ENCODE data around the gene VAMP2.

Gene VAMP2

GRCh38 chr17:8153525-8153956 lies 9.2 kb downstream of the VAMP2 start:
- Histone ChIP-seq H3K18ac (ENCODE audit: low read length) (no peak overlapping the region), H4K12ac (ENCODE audit: low read depth, low read length) (no peak overlapping the region), H3K36me3 (ENCODE audit: control insufficient read depth in 1 of 2, insufficient read depth in 2 of 2, low read length in 2 of 2) (peaks cover 13 to 17% of the 10 kb centered on the region in 2 experiments), H2BK5ac (ENCODE audit: low read depth, low read length, poor library complexity) (no peak overlapping the region), H3K79me1 (ENCODE audit: low read length) (peaks cover 13% of the 10 kb centered on the region), H2AK5ac (ENCODE audit: low read length) (no peak overlapping the region), H4K8ac (ENCODE audit: low read depth, low read length) (no peak overlapping the region), H3K4me2 (ENCODE audit: low read length) (no peak overlapping the region), H3K4me1 (ENCODE audit: control insufficient read depth in 1 of 2, insufficient read depth in 2 of 2, low read length in 2 of 2) (peaks cover 22 to 32% of the 10 kb centered on the region in 2 experiments), H3K79me2 (ENCODE audit: control insufficient read depth, insufficient read depth, low read length, poor library complexity) (peaks cover 2% of the 10 kb centered on the region), H2BK120ac (ENCODE audit: insufficient read depth, low read length, poor library complexity) (no peak overlapping the region), H3K4me3 (ENCODE audit: low read depth, low read length) (no peak overlapping the region), H3K27me3 (ENCODE audit: insufficient read depth, low read length) (no peaks in the 10 kb centered on the region), H2BK12ac (ENCODE audit: low read length) (no peak overlapping the region), H2AFZ (ENCODE audit: insufficient read depth, low read length, poor library complexity) (no peak overlapping the region), H3K23ac (ENCODE audit: low read length) (no peak overlapping the region), H4K91ac (ENCODE audit: low read depth, low read length) (no peak overlapping the region), H3K9ac (ENCODE audit: low read length) (no peak overlapping the region), H3K14ac (ENCODE audit: low read length) (no peak overlapping the region), H3K9me3 (ENCODE audit: insufficient read depth, low read depth, low read length) (no peaks in the 10 kb centered on the region), H3K27ac (ENCODE audit: low read depth, low read length) (no peak overlapping the region), H3K4ac (ENCODE audit: low read depth, low read length) (no peak overlapping the region)
- WGBS (ENCODE audit: extremely low coverage, insufficient coverage, insufficient read length), result no CpG with 5 or more reads among the region's 13 CpGs
- peak in 1 of 2 donors; percentile 49 for DNase-seq

GRCh38 chr17:8153031-8153451 lies 9.7 kb downstream of the VAMP2 start:
- Histone ChIP-seq H3K4me2 (ENCODE audit: low read length) (no peak overlapping the region), H4K8ac (ENCODE audit: low read depth, low read length) (no peak overlapping the region), H3K9ac (ENCODE audit: low read length) (no peak overlapping the region), H3K4me3 (ENCODE audit: low read depth, low read length) (no peak overlapping the region), H2BK120ac (ENCODE audit: insufficient read depth, low read length, poor library complexity) (no peak overlapping the region), H3K14ac (ENCODE audit: low read length) (no peak overlapping the region), H3K79me1 (ENCODE audit: low read length) (peaks cover 13% of the 10 kb centered on the region), H3K79me2 (ENCODE audit: control insufficient read depth, insufficient read depth, low read length, poor library complexity) (peaks cover 2% of the 10 kb centered on the region), H3K27ac (ENCODE audit: low read depth, low read length) (no peak overlapping the region), H3K23ac (ENCODE audit: low read length) (no peak overlapping the region), H2AFZ (ENCODE audit: insufficient read depth, low read length, poor library complexity) (no peak overlapping the region), H3K27me3 (ENCODE audit: insufficient read depth, low read length) (no peaks in the 10 kb centered on the region), H3K18ac (ENCODE audit: low read length) (no peak overlapping the region), H4K12ac (ENCODE audit: low read depth, low read length) (no peak overlapping the region), H2BK12ac (ENCODE audit: low read length) (no peak overlapping the region), H3K4ac (ENCODE audit: low read depth, low read length) (no peak overlapping the region), H2AK5ac (ENCODE audit: low read length) (no peak overlapping the region), H3K9me3 (ENCODE audit: insufficient read depth, low read depth, low read length) (no peaks in the 10 kb centered on the region), H2BK5ac (ENCODE audit: low read depth, low read length, poor library complexity) (no peak overlapping the region), H4K91ac (ENCODE audit: low read depth, low read length) (no peak overlapping the region), H3K36me3 (ENCODE audit: control insufficient read depth in 1 of 2, insufficient read depth in 2 of 2, low read length in 2 of 2) (peaks cover 18 to 20% of the 10 kb centered on the region in 2 experiments), H3K4me1 (ENCODE audit: control insufficient read depth in 1 of 2, insufficient read depth in 2 of 2, low read length in 2 of 2) (peaks cover 22 to 32% of the 10 kb centered on the region in 2 experiments)
- no peak for DNase-seq
- no CpG with 5 or more reads among the region's 7 CpGs for WGBS (ENCODE audit: extremely low coverage, insufficient coverage, insufficient read length)

- H2AFZ ChIP-seq (ENCODE audit: insufficient read depth, low read length, poor library complexity), result peak within 1 kb of the TSS; percentile 1
- peaks cover 2% of the 10 kb centered on the region for H3K79me2 ChIP-seq (ENCODE audit: control insufficient read depth, insufficient read depth, low read length, poor library complexity)
- H3K27ac ChIP-seq (ENCODE audit: low read depth, low read length), result no peak within 1 kb of the TSS
- peaks cover 22 to 32% of the 10 kb centered on the region in 2 experiments for H3K4me1 ChIP-seq (ENCODE audit: control insufficient read depth in 1 of 2, insufficient read depth in 2 of 2, low read length in 2 of 2)
- peak within 1 kb of the TSS; percentile 11 for H2BK5ac ChIP-seq (ENCODE audit: low read depth, low read length, poor library complexity)
- H3K4me2 ChIP-seq (ENCODE audit: low read length), result peak within 1 kb of the TSS; percentile 89
- H4K91ac ChIP-seq (ENCODE audit: low read depth, low read length), result peak within 1 kb of the TSS; percentile 1
- WGBS (ENCODE audit: extremely low coverage, insufficient coverage, insufficient read length), result no CpG with 5 or more reads among the region's 42 CpGs
- H3K9me3 ChIP-seq (ENCODE audit: insufficient read depth, low read depth, low read length), result no peaks in the 10 kb centered on the region
- peak within 1 kb of the TSS; percentile 63 for H3K18ac ChIP-seq (ENCODE audit: low read length)
- H2BK12ac ChIP-seq (ENCODE audit: low read length), result no peak within 1 kb of the TSS
- H3K27me3 ChIP-seq (ENCODE audit: insufficient read depth, low read length), result no peaks in the 10 kb centered on the region
- peak within 1 kb of the TSS; percentile 43 for H3K14ac ChIP-seq (ENCODE audit: low read length)
- H2AK5ac ChIP-seq (ENCODE audit: low read length), result no peak within 1 kb of the TSS
- H3K4me3 ChIP-seq (ENCODE audit: low read depth, low read length), result peak within 1 kb of the TSS; percentile 79
- peak within 1 kb of the TSS; percentile 33 for H3K9ac ChIP-seq (ENCODE audit: low read length)
- peaks cover 26 to 28% of the 10 kb centered on the region in 2 experiments for H3K36me3 ChIP-seq (ENCODE audit: control insufficient read depth in 1 of 2, insufficient read depth in 2 of 2, low read length in 2 of 2)
- no peak within 1 kb of the TSS for H2BK120ac ChIP-seq (ENCODE audit: insufficient read depth, low read length, poor library complexity)
- no peak within 1 kb of the TSS for H3K23ac ChIP-seq (ENCODE audit: low read length)
- H4K12ac ChIP-seq (ENCODE audit: low read depth, low read length), result no peak within 1 kb of the TSS
- peak within 1 kb of the TSS; percentile 51 for H4K8ac ChIP-seq (ENCODE audit: low read depth, low read length)
- peaks cover 13% of the 10 kb centered on the region for H3K79me1 ChIP-seq (ENCODE audit: low read length)
- DNase-seq, result peak; percentile 93 to 95
- peak within 1 kb of the TSS; percentile 36 for H3K4ac ChIP-seq (ENCODE audit: low read depth, low read length)
Measured at GRCh38 chr17:8152112-8152775, 10.5 kb downstream of the VAMP2 start, which contains the start of gene PER1. Gene PER1 (minus strand): TSS chr17:8152404. CDS start chr17:8150706, 1,698 bp downstream.

- H3K18ac ChIP-seq (ENCODE audit: low read length), result peak overlapping the region; percentile 63
- no peak overlapping the region for H4K12ac ChIP-seq (ENCODE audit: low read depth, low read length)
- peak overlapping the region; percentile 89 for H3K4me2 ChIP-seq (ENCODE audit: low read length)
- H3K9me3 ChIP-seq (ENCODE audit: insufficient read depth, low read depth, low read length), result no peaks in the 10 kb centered on the region
- no peak overlapping the region for H3K23ac ChIP-seq (ENCODE audit: low read length)
- H2BK120ac ChIP-seq (ENCODE audit: insufficient read depth, low read length, poor library complexity), result no peak overlapping the region
- H2BK5ac ChIP-seq (ENCODE audit: low read depth, low read length, poor library complexity), result no peak overlapping the region
- H3K14ac ChIP-seq (ENCODE audit: low read length), result peak overlapping the region; percentile 43
- H3K27ac ChIP-seq (ENCODE audit: low read depth, low read length), result no peak overlapping the region
- no peaks in the 10 kb centered on the region for H3K27me3 ChIP-seq (ENCODE audit: insufficient read depth, low read length)
- peak overlapping the region; percentile 33 for H3K9ac ChIP-seq (ENCODE audit: low read length)
- peaks cover 9% of the 10 kb centered on the region for H3K79me1 ChIP-seq (ENCODE audit: low read length)
- WGBS (ENCODE audit: extremely low coverage, insufficient coverage, insufficient read length), result no CpG with 5 or more reads among the region's 22 CpGs
- H3K4me3 ChIP-seq (ENCODE audit: low read depth, low read length), result peak overlapping the region; percentile 79
- H2AK5ac ChIP-seq (ENCODE audit: low read length), result no peak overlapping the region
- peak overlapping the region; percentile 36 for H3K4ac ChIP-seq (ENCODE audit: low read depth, low read length)
- no peak overlapping the region for H2BK12ac ChIP-seq (ENCODE audit: low read length)
- peaks cover 2% of the 10 kb centered on the region for H3K79me2 ChIP-seq (ENCODE audit: control insufficient read depth, insufficient read depth, low read length, poor library complexity)
- peaks cover 31 to 33% of the 10 kb centered on the region in 2 experiments for H3K36me3 ChIP-seq (ENCODE audit: control insufficient read depth in 1 of 2, insufficient read depth in 2 of 2, low read length in 2 of 2)
- peak overlapping the region; percentile 1 for H4K91ac ChIP-seq (ENCODE audit: low read depth, low read length)
- H4K8ac ChIP-seq (ENCODE audit: low read depth, low read length), result peak overlapping the region; percentile 51
- peak in 1 of 2 donors; percentile 54 for DNase-seq
- H3K4me1 ChIP-seq (ENCODE audit: control insufficient read depth in 1 of 2, insufficient read depth in 2 of 2, low read length in 2 of 2), result peaks cover 22 to 32% of the 10 kb centered on the region in 2 experiments
- peak overlapping the region; percentile 1 for H2AFZ ChIP-seq (ENCODE audit: insufficient read depth, low read length, poor library complexity)
Measured at GRCh38 chr17:8151641-8152111, 11.1 kb downstream of the VAMP2 start.
